Stimulated activated naive B cell treated with anti-CD40 and anti-IgM and Interleukin-4, amounts not matched to agents 10 μg/mL and 1 μg/mL and 100 μg/mL, for 72 hours (primary cell): ENCODE results near the gene HMHB1.

Experiments
- ATAC-seq, 2 donors: fragments of 150-1000 bp; cut with Tn5 transposase; replicated peaks; 2 replicates each; pipeline ENCODE4 v1.10.0; 2021; ENCODE audit warnings: moderate library complexity in 1 of 2
- DNase-seq: peaks from one replicate; pipeline ENCODE4 v3.0.0; 2021
- H3K27ac Mint-ChIP-seq: one replicate; pipeline ENCODE4 v1.8.0; 2022; ENCODE audit warnings: mild to moderate bottlenecking, mixed read lengths
- H3K27me3 Mint-ChIP-seq, 2 donors: one replicate each; pipeline ENCODE4 v1.8.0; 2022; ENCODE audit warnings: mixed read lengths in 2 of 2
- H3K36me3 Mint-ChIP-seq, 2 donors: one replicate each; pipeline ENCODE4 v1.8.0; 2022; ENCODE audit warnings: mixed read lengths in 2 of 2, mild to moderate bottlenecking in 1 of 2
- H3K4me1 Mint-ChIP-seq, 2 donors: one replicate each; pipeline ENCODE4 v1.8.0; 2022; ENCODE audit warnings: mixed read lengths in 2 of 2, mild to moderate bottlenecking in 1 of 2
- H3K4me3 Mint-ChIP-seq, 2 donors: one replicate each; pipeline ENCODE4 v1.8.0; 2022; ENCODE audit warnings: mild to moderate bottlenecking in 2 of 2, mixed read lengths in 2 of 2, moderate library complexity in 1 of 2
- H3K9me3 Mint-ChIP-seq, 2 donors: one replicate each; pipeline ENCODE4 v1.8.0; 2022; ENCODE audit warnings: mixed read lengths in 2 of 2, mild to moderate bottlenecking in 1 of 2

The HMHB1 gene

GRCh38 chr5:143812085-143812705 lies at the start of gene HMHB1:
HMHB1 (plus strand) TSS chr5:143812161.
- Mint-ChIP-seq H3K27ac (peak within 1 kb of the TSS; percentile 78), H3K4me1 (peaks cover 20 to 31% of the 10 kb centered on the region in 2 donors), H3K27me3 (no peaks in the 10 kb centered on the region), H3K36me3 (no peaks in the 10 kb centered on the region), H3K9me3 (peaks cover 0 to 3% of the 10 kb centered on the region in 2 donors), H3K4me3 (peak within 1 kb of the TSS; percentile 80 to 86)
- DNase-seq: no peak
- ATAC-seq: peak; percentile 68 to 77

GRCh38 chr5:143762636-143763220 lies 49.2 kb upstream of the HMHB1 start:
- no peak for DNase-seq
- no peak overlapping the region for H3K4me3 Mint-ChIP-seq

GRCh38 chr5:143767162-143767561 lies 44.8 kb upstream of the HMHB1 start:
- Mint-ChIP-seq H3K4me1 (no peaks in the 10 kb centered on the region), H3K9me3 (peaks cover 0 to 2% of the 10 kb centered on the region in 2 donors), H3K4me3 (no peak overlapping the region), H3K36me3 (no peaks in the 10 kb centered on the region), H3K27ac (no peak overlapping the region), H3K27me3 (peaks cover 0 to 4% of the 10 kb centered on the region in 2 donors)
- DNase-seq (no peak), ATAC-seq (no peak)

More at GRCh38 chr5:143762636-143763220, 49.2 kb upstream of the HMHB1 start:
- Mint-ChIP-seq H3K9me3 (no peaks in the 10 kb centered on the region), H3K36me3 (no peaks in the 10 kb centered on the region), H3K4me1 (peaks cover 0 to 2% of the 10 kb centered on the region in 2 donors), H3K27ac (no peak overlapping the region), H3K27me3 (peaks cover 0 to 4% of the 10 kb centered on the region in 2 donors)
- ATAC-seq: no peak

DNA sequence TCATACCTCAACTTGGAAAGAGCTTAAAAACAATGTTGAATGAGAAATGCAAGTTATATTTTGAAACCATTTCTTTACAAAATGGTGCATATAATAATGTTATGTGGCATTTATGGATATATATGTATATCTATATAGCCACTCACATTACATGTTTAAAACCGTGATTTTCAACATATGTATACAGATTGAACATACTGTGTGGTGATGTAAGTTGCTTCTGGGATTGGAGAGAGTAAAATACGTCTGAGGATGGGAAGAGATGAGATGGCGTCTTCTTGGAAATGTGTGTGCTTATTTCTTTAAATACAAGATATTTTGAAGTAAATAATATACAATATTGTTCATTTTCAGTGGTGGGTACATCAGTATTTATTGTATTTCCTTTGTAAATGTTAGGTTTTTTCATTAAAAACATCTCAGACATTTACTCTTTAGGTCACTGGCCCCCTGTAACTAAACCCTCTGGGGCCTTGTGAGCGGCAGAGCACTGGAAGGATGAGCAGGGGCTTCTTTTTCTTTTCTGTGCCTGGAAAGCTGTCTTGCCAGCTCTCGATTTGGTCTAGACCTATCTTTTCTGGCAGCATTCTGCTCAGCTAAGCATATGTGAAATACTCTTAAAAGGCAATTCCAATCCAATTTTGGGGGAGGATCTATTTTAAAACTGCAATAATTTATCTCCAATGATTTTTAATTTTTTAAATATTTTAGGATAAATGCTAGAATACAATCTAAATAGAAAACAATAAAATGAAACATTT lies 42.8 kb upstream of the HMHB1 start:
- no peaks in the 10 kb centered on the region for H3K36me3 Mint-ChIP-seq
- no peak overlapping the region for H3K4me3 Mint-ChIP-seq
- peaks cover 0 to 3% of the 10 kb centered on the region in 2 donors for H3K27me3 Mint-ChIP-seq
- no peak overlapping the region for H3K27ac Mint-ChIP-seq
- ATAC-seq (no peak), DNase-seq (no peak)
- no peaks in the 10 kb centered on the region for H3K4me1 Mint-ChIP-seq
- H3K9me3 Mint-ChIP-seq: peaks cover 0 to 2% of the 10 kb centered on the region in 2 donors

- H3K9me3 Mint-ChIP-seq: peaks cover 0 to 2% of the 10 kb centered on the region in 2 donors
- no peaks in the 10 kb centered on the region for H3K36me3 Mint-ChIP-seq
- H3K4me3 Mint-ChIP-seq: no peak overlapping the region
- H3K27me3 Mint-ChIP-seq: no peaks in the 10 kb centered on the region
- H3K4me1 Mint-ChIP-seq: no peaks in the 10 kb centered on the region
- H3K27ac Mint-ChIP-seq: no peak overlapping the region
- ATAC-seq: no peak
- DNase-seq: no peak
Measured at GRCh38 chr5:143770450-143770849, 41.5 kb upstream of the HMHB1 start.

- no peaks in the 10 kb centered on the region for H3K4me1 Mint-ChIP-seq
- H3K27me3 Mint-ChIP-seq: no peaks in the 10 kb centered on the region
- H3K27ac Mint-ChIP-seq: no peak overlapping the region
- DNase-seq (no peak), ATAC-seq (no peak)
- H3K36me3 Mint-ChIP-seq: no peaks in the 10 kb centered on the region
- no peak overlapping the region for H3K4me3 Mint-ChIP-seq
- peaks cover 0 to 2% of the 10 kb centered on the region in 2 donors for H3K9me3 Mint-ChIP-seq
Measured at GRCh38 chr5:143771189-143771588, 40.8 kb upstream of the HMHB1 start.

DNA sequence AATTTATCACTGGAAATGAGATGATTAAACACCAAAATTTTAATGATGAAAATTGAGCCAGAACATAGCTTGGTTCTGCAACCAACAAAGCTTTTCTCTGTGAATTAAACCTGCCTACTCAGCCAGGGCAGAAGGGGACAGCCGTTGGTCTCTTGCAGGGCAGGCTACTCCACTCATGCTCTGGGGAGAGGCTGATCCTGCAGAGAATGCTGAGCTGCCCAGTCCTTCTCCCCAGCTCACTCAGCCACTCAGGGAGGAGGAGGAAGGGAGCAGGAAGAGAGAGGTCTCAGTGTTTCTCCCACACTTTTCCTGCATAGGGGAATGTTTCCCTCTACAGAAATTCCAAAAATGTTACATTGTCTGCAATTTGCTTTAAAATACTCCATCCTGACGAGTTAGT lies 40.4 kb upstream of the HMHB1 start:
- Mint-ChIP-seq H3K4me1 (no peaks in the 10 kb centered on the region), H3K9me3 (peaks cover 0 to 2% of the 10 kb centered on the region in 2 donors), H3K36me3 (no peaks in the 10 kb centered on the region), H3K4me3 (no peak overlapping the region), H3K27ac (no peak overlapping the region), H3K27me3 (no peaks in the 10 kb centered on the region)
- no peak for DNase-seq
- ATAC-seq: no peak

DNA sequence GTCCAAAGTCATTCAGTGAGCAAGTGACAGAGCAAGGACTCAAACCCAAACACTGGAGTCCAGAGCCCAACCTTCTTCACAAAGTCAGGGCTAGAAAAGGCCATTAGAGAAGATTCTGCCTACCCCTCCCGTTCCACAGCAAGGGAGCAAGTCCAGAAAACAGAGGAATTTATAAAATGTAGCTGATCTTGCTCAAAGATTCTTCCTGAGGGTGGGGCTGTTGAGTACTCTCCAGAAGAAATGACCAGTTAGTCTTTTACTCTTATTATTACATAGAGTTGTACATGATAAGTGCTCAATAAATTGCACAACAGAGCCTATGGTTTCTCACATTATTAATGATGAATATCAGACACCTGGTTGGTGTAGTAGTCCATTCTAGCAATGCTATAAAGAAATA lies 39.3 kb upstream of the HMHB1 start:
- DNase-seq (no peak), ATAC-seq (no peak)
- Mint-ChIP-seq H3K9me3 (peaks cover 0 to 2% of the 10 kb centered on the region in 2 donors), H3K4me3 (no peak overlapping the region), H3K27me3 (no peaks in the 10 kb centered on the region), H3K4me1 (no peaks in the 10 kb centered on the region), H3K36me3 (no peaks in the 10 kb centered on the region), H3K27ac (no peak overlapping the region)

DNA sequence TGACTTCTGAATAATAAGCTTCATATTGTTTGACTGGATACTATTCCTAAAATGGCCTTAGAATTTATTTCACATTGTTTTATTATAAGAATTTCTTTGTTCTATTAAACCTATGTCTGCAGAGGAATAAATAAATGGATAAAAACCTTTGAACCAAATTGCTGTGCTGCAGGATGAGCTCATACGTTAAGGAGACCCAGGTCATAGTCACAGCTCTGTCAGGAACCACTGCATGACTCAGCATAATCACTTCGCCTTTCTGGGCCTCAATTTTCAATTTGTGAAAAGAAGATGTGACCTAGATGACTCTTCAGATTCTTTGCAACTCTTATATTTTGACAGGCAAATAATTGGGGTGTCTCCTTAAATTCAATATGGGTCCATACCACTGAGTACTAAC lies 36.7 kb upstream of the HMHB1 start:
- ATAC-seq (no peak), DNase-seq (no peak)
- Mint-ChIP-seq H3K27me3 (no peaks in the 10 kb centered on the region), H3K9me3 (peaks cover 0 to 4% of the 10 kb centered on the region in 2 donors), H3K27ac (no peak overlapping the region), H3K4me3 (no peak overlapping the region), H3K36me3 (no peaks in the 10 kb centered on the region), H3K4me1 (no peaks in the 10 kb centered on the region)

DNA sequence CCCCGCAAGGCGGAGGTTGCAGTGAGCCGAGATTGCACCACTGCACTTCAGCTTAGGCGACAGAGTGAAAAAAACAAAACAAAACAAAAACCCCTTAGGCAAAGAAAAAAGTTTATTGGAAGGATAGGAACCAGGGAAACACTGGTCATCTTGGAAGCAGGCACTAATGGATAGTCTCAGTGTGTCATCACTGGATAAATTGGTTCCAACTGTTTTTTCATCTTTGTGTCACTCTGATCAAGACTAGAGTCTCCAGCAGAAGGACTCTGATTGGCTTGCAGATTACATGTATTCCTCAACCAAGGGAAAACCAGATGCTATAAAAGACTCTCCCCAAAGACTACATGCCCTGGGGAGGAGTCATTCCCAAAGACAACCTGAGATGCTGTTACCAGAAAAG lies 35.0 kb upstream of the HMHB1 start:
- Mint-ChIP-seq H3K4me3 (no peak overlapping the region), H3K27me3 (no peaks in the 10 kb centered on the region), H3K9me3 (peaks cover 0 to 2% of the 10 kb centered on the region in 2 donors), H3K4me1 (no peaks in the 10 kb centered on the region), H3K27ac (no peak overlapping the region), H3K36me3 (no peaks in the 10 kb centered on the region)
- ATAC-seq: no peak
- no peak for DNase-seq

DNA sequence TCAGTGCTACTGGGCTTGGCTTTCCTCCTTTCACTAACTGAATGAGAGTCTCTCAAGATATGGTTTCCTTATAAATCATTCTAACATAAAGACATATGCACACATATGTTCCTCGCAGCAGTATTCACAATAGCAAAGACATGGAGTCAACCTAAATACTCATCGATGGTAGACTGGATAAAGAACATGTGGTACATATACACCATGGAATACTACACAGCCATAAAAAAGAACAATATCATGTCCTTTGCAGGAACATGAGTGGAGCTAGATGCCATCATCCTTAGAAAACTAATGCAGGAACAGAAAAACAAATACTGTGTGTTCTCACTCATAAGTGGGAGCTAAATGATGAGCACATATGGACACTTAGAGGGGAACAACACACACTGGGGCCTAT lies 32.5 kb upstream of the HMHB1 start:
- Mint-ChIP-seq H3K27me3 (no peaks in the 10 kb centered on the region), H3K4me3 (no peak overlapping the region), H3K27ac (no peak overlapping the region), H3K9me3 (peaks cover 0 to 5% of the 10 kb centered on the region in 2 donors), H3K36me3 (peaks cover 0 to 3% of the 10 kb centered on the region in 2 donors), H3K4me1 (no peaks in the 10 kb centered on the region)
- DNase-seq (no peak), ATAC-seq (no peak)

GRCh38 chr5:143781993-143782520 lies 29.9 kb upstream of the HMHB1 start:
- H3K27me3 Mint-ChIP-seq: no peaks in the 10 kb centered on the region
- H3K9me3 Mint-ChIP-seq: peaks cover 0 to 8% of the 10 kb centered on the region in 2 donors
- H3K36me3 Mint-ChIP-seq: peaks cover 0 to 4% of the 10 kb centered on the region in 2 donors
- ATAC-seq: no peak
- no peak for DNase-seq
- no peak overlapping the region for H3K27ac Mint-ChIP-seq
- peaks cover 3 to 7% of the 10 kb centered on the region in 2 donors for H3K4me1 Mint-ChIP-seq
- no peak overlapping the region for H3K4me3 Mint-ChIP-seq

- no peak overlapping the region for H3K4me3 Mint-ChIP-seq
- H3K36me3 Mint-ChIP-seq: peaks cover 0 to 4% of the 10 kb centered on the region in 2 donors
- peaks cover 3 to 7% of the 10 kb centered on the region in 2 donors for H3K4me1 Mint-ChIP-seq
- ATAC-seq (peak in 1 of 2 donors; percentile 44), DNase-seq (no peak)
- peaks cover 0 to 7% of the 10 kb centered on the region in 2 donors for H3K9me3 Mint-ChIP-seq
- H3K27ac Mint-ChIP-seq: peak overlapping the region; percentile 20
- H3K27me3 Mint-ChIP-seq: no peaks in the 10 kb centered on the region
Measured at GRCh38 chr5:143782588-143783386, 29.2 kb upstream of the HMHB1 start.

DNA sequence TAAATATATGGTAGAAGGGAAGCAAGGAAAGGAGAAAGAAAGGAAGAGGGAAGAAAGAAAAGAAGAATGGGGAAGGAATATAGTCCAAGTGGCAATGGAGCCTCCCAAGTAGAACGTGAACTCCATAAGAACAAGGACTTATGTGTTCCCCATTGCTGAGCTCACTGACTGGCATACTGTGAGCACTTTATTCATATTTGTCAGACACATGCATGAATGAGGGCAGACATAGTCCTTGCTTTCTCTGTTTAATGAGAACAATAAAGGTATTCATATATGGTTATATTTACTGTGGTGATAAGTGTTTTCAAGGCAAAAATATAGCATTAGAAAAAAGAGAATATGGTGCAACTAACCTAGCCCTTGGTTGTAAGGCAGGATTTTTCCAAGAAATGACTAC lies 23.6 kb upstream of the HMHB1 start:
- peaks cover 13 to 22% of the 10 kb centered on the region in 2 donors for H3K4me1 Mint-ChIP-seq
- H3K27ac Mint-ChIP-seq: no peak overlapping the region
- no peak overlapping the region for H3K4me3 Mint-ChIP-seq
- peaks cover 0 to 4% of the 10 kb centered on the region in 2 donors for H3K36me3 Mint-ChIP-seq
- no peaks in the 10 kb centered on the region for H3K27me3 Mint-ChIP-seq
- peaks cover 0 to 6% of the 10 kb centered on the region in 2 donors for H3K9me3 Mint-ChIP-seq
- ATAC-seq: no peak
- DNase-seq: no peak
